HEK293T (cell line): ENCODE measurements around the gene CTNNA3.

Source experiments
- ARNT ChIP-seq: fragments of 450-650 bp; IDR thresholded peaks from 2 replicates; pipeline ENCODE4 v1.6.1; 2017; ENCODE audit warnings: mild to moderate bottlenecking
- CTBP1 ChIP-seq: fragments of 450-650 bp; IDR thresholded peaks from 2 replicates; pipeline ENCODE4 v1.6.1; 2016; ENCODE audit warnings: borderline replicate concordance
- ELF4 ChIP-seq: fragments of 450-650 bp; IDR thresholded peaks from 2 replicates; pipeline ENCODE4 v1.6.1; 2017; ENCODE audit warnings: antibody characterized with exemption
- FOXA1 ChIP-seq: fragments of 450-650 bp; IDR thresholded peaks from 2 replicates; pipeline ENCODE4 v1.6.1; 2016; ENCODE audit warnings: mild to moderate bottlenecking
- FOXM1 ChIP-seq: fragments of 450-650 bp; IDR thresholded peaks from 2 replicates; pipeline ENCODE4 v1.6.1; 2017; ENCODE audit warnings: mild to moderate bottlenecking, borderline replicate concordance
- SP1 ChIP-seq: fragments of 450-650 bp; IDR thresholded peaks from 2 replicates; pipeline ENCODE4 v1.6.1; 2017

GRCh38 chr10:66862687-66863258, 833.2 kb downstream of the CTNNA3 start:
- TF ChIP-seq CTBP1 (no peak), ELF4 (no peak), FOXA1 (no peak), SP1 (no peak), FOXM1 (no peak), ARNT (no peak)
